Fibroblast of skin of right biceps (primary cell): Measurements from ENCODE around the gene SLC19A2.

ENCODE experiments used
- DNase-seq: peaks from one replicate; pipeline ENCODE4 v3.0.0-alpha.2; 2013

Gene SLC19A2

DNA sequence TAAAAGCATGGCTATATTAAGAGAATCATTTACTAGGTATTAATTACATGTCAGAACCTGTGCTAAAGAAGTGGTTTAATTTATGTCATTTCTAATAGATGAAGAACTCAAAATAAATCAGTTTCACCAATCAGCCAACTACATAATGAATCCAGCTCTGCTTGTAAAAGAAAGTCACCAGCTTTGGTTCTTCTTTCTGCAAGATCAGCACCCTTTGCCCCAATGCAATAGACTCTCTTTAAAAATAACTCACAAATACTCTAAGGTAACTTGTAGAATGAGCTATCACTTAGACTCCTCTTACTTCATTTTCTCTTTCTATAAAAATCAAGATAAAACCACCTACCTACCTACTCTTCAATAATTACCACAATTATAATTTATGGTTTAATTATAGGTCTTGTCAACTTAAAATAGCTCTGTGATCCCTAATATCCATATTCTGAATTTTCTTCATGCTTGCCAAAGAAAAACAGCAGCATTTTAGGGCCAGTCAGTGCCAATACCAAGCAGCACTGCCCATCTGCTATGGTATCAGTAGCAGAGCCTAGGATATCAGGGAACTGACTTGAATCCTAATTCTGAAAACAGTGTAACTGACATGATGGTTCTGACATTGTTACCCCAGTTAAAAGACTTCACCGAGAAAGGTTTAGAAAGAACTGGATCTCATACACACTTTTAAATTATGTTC is 11.3 kb downstream of the SLC19A2 start:
- no peak for DNase-seq

DNA sequence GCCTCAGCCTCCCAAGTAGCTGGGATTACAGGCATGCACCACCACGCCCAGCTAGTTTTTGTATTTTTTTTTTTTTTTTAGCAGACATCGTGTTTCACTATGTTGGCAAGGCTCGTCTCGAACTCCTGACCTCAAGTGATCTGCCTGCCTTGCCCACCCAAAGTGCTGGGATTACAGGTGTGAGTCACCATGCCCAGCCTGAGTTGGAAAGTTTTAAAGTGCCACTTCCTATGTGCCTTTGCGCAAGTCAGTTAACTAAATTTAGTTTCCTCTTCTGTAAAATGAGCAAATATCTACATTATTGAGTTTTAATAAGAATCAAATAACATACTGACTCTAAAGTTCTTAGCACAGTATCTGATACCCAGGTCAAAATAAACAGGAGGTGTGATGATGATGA is 12.4 kb downstream of the SLC19A2 start:
- DNase-seq: no peak

DNA sequence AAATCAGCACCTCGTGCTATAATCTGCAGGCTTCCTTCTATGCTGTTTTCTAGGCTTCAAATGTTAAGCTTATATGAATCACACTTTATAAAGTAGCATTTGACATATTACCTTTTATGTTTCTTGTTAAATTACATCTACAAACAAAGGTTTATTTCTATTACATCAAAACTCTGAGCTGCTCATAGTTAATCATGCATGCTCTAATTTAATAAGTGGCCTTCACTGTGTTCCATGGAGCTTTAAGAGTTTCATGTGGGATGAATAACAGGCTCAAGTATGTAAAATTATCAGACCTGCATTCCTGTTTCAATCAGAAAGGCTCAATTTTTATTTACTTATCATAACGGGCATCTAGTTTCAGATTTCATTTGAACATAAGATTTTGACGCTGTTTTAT is 13.0 kb downstream of the SLC19A2 start:
- DNase-seq: no peak

DNA sequence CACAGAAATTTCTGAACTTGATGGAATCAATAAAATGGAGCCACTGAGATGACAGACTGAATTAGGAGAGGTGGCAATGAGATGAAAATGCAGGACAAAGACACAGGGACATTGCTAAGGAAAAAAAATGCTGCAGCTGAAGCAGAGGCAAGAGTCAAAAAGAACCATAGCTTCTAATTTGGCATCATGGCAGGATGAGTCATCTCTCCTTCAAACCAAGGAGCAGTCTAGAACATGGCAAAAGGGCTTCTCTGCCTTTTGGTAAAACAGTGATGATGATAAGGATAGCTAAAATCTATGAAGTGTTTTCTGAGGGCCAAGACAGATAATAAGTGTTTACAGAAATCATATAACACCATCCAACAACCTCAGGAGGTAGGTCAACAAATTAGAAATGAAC is 16.8 kb downstream of the SLC19A2 start:
- DNase-seq: no peak

DNA sequence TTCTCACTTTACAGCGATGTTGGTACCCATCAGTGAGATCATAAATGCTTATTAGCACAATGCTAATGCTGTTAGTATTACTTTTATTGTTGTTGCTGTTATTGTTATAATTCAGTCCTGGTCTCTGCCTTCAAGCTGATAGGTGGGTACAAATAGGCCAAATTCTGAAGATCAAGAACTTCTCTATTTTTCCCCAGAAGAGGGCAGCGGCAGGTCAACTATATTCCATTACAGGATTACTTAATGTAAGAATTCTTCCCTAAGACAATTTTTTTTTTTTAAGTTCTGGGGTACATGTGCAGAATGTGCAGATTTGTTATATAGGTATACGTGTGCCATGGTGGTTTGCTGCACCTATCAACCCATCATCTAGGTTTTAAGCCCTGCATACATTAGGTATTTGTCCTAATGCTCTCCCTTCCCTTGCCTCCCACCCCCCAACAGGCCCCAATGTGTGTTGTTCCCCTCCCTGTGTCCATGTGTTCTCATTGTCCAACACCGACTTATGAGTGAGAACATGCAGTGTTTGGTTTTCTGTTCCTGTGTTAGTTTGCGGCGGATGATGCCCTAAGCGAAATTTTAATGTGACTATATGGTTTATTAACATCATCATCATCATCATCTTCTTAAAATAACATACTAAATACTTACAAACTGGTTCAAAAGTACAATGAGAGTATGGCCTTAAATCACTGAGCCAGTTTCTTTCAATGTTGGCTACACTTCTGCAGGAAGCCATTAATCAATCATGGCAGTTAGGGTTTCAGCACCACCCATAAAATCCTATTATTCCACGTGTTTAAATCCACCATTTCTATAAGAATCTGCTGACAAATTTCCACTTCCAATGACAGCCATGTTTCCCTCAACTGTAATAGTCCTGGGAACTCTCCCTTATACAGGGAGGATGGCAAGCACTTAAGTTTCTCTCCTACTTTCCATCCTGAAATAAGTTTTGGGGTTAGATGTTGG is 19.2 kb downstream of the SLC19A2 start:
- peak; percentile 41 for DNase-seq

DNA sequence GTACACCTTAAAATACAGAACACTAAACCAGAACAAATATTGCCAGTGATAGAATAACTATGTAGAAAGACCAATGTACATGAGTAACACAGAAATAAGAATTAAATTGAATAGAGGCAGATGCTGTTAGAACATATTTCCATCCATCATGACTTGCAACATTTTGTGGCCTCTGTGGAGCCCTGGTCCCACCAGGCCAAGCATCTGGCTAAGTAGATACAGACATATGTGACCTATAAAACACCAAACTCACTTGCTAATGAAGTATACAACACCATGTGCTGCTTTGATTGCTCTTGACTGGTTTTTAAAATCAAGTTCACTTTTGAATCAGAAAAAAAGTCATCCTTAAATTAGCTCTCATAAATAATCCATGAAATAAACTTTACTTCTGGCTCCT is 20.5 kb downstream of the SLC19A2 start:
- no peak for DNase-seq

DNA sequence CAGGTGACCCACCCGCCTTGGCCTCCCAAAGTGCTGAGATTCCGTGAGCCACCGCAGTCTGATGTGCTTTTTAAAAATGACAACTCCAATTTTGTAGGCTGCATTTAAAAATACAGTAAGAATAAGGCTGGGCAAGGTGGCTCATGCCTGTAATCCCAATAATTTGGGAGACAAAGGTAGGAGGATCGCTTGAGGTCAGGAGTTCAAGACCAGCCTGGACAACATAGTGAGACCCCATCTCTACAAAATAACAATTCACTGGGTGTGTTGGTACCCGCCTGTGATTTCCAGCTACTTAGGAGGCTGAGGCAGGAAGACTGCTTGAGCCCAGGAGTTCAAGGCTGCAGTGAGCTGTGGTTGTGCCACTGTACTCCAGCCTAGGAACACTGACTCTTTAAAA is 23.4 kb downstream of the SLC19A2 start:
- DNase-seq: no peak

DNA sequence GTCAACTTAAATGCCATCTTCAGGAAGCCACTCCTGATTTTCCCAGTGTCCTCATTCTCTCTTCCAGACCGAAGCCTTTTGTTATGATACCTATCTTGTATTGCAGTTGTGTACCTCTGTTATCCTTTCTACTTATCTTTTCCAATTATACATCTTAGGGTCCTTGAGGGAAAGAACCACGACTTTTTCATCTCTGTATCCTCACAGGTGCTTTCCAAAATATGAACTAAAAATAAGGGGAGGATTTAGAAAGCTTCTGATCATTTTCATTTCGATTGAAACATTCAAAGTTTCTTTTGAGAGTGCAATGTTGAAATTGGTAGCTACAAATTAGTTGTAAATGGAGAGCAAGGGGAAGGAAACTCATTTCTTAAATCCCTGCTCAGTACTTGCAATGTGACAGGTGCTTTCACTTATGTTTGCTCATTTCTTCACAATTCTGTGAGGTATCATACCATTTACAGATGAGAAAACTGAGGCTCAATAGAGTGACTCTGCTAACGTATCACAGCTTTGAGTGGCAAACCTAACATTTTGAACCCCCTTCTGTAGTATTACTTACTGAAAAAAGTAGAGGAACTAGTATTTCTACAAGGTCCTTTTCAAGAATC is 24.2 kb downstream of the SLC19A2 start:
- DNase-seq: no peak

DNA sequence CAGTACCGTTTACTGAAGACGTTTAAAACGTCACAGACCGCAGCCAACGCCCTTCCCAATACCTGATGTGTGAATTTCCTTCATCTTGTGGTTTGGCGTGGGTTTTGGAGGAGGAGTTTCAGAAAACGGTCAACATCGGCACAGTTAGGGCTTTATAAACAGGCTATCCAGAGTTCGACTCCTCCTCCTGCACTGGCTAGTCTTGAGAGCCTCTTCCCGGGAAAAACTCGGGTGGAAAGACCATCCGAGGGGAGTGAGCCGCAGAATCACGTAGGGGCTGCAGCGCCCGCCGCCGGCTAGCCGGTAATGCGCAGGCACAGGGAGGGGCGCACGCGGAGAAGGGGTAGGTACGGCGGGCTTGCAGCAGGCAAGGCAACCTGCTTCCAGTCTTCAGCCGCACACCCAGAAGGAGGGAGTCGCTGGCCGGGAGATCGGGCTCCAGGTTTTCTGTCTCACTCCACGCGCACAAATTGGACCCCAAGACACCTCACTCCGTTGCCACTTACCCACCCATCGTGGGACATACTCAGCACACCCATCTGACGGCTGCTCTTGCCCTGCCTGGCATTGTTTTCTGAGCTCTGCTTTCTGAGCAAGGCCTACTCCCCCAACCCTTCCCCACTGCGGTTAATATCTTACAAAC is 25.4 kb downstream of the SLC19A2 start:
- DNase-seq: peak; percentile 32

DNA sequence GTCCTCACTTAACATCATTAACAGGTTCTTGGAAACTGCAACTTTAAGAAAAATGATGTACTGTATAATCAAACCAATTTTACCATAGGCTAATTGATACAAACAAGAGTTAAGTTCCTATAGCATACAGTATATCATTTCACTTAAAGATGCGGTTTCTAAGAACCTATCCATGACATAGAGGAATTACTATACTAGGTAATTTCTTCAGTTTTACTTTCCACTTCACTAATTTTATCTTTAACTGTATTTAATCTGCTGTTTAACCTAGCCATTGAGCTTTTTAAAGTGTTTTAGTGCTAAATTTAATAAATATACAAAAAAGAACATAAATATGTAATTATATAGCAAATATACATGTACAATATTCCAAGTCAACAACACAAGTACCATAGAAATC is 28.3 kb downstream of the SLC19A2 start:
- DNase-seq: no peak

DNA sequence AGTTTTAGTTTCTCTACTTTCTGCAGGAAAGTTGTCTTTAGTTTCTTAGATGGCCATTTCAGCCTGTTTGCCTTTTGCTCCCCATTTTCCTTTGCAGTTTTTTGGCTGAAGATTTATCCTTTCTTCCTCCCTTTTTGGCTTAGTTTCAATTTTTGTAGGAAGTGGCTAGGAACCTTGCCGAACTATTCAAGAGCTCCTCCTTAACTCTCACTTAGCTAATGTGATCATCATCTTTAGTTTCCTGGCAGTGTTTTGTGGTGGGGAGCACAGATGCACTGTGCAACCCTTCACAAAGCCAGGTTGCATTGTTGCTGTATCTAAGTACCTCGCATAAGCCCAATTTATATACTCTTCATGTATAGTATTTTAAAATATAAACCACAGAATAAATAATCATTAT is 29.7 kb downstream of the SLC19A2 start:
- no peak for DNase-seq

DNA sequence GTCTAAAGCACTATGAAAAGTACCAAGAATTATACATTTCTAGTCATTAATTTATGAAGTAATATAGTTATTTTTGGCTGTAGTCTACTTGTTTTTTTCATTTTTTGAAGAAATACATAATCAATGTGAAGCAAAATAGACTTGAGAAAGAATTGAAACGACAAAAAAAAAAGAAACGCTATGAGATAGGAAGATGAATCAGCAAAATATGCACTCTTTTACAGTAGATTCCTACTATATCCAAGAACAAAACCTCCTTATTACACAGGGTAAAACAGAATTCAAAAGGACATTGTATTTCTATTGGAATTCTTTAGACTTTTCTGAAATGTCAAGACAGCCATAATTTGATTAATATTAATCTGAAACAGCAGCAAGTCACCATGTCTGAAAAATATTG is 32.8 kb downstream of the SLC19A2 start:
- no peak for DNase-seq

DNA sequence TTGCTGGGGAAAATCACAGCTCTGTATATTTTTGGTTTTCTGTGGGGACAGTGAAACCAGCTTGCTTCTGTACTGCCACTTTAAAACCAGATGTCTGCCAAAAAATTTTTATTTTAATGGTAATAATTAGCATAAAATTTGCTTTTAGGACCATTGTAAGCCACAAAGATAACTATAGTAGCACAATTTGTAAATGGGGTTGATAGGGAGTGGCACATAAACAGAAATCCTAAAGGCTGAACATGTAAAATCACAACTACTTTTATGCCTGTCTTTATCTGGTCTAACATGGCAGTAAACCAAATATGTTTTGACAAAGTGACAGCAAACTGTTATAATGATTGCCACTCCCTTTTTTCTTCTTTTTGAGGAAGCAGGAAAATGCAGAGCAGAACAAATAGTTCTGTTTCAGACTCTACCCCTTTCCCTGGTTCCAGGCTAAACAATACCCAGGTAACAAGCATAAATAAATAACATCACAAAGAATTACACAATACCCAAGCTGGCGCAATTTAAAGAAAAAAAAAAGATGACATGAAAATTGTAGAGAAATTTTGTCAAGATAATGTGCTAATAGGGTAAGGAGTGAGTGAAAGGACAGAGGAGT is 34.4 kb downstream of the SLC19A2 start:
- no peak for DNase-seq

DNA sequence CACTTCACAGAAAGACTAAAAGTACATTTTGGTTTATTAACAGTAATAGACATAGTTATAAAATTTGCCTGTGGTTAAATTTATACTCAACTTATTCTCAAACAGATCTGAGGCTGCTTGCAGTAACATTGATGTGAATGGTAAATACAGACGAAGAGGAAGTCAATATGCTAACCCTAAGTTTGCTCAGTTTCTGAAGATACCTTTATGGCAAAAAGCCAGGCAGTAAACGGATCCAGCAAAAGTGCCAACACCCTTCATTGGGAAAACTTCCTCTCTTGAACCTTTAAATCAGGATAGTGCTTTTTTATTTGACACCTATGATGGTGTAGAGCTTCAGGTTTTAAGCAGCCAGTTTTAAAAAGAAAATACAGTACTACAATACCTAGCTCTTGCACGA is 41.8 kb downstream of the SLC19A2 start:
- no peak for DNase-seq

DNA sequence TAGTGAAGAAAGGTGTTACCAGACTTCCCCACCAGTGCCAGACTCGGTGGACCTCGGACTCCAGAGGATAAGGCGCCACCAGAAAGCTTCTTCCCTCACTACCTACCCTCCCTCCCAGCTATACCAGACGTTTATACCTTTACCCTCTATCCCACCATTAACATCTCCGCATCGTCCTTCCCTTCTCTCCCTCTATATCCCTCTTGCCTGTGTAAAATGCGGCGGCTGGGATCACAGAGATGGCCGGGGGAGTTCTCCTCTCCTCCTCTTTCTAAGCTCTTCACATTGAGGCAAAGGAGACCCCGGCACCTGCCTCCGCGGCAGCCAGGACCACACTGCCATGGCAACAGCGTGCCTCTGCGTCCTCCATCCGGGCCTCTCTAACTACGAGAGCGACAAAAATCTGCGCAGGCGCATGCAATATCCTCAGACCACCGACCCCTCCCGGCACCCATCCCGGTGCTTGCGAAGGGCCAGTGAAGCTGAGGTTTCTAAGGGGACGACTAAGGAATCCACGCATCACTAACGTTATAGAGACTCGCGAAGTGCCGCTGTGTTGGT is 58.6 kb downstream of the SLC19A2 start, which contains the start of gene CCDC181:
Gene CCDC181, minus strand, starts transcription at position 394 of the 561 bp plus-strand sequence. CDS start 2,547 bp downstream, outside the sequence.
- peak; percentile 77 for DNase-seq

DNA sequence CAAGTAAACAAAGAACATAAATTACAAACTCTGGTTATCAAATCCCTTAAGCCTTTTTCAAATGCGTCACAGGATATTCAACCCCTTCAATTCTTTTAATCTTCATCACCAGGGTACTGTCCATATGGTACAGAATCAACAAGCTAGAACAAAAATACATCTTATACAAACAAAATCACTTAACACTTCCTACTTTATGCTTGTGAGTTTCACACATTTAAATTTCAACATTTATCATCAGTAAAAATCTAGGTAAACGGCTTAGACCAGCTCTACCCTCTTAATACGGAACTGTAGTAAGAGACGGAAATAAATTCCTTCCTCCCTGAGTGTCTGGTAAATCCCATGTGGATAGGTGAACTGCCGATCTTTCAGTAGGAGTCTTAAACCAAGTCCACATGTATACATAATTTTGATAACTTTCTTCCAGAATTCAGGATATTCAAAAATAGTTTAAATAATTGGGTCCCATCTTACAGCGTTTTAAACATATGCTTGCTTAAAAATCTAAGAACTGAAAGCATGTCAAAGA is 59.5 kb downstream of the SLC19A2 start:
- DNase-seq: peak; percentile 1

DNA sequence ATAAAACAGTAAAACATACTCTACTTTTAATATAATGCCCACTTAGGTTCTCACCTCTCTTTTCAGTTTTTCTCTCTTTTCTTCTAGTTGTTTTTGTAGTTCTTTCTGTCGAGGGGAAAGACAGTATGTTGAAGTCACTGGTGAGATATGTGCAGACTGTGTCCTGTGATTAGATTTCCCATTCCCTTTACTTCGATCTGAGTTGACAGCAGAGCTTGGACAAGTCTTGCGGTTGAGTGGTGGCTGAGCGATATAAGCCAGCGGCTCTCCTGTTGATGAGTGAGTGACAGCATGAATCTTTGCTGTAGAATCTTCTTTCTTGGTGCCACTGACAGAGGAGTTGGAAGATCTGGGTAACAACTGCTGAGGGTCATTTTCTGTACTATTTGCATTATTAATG is 64.4 kb downstream of the SLC19A2 start:
- DNase-seq: no peak

DNA sequence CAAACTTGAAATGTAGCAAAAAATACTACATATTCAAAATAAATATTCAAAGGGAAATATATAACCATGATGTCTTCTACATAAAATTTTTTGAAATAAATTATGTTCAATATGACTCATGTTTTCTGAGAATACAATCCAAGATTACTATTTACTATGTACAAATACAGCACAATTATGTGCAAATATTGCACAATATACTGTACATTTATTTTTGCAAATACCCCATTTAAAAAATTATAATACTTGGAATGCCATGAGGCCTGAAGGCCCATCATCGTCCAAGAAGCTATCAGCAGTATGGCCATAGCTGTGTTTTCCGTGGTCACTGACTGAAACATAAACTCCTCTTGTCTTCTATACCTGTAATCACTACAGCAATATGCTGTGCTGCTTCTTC is 70.8 kb downstream of the SLC19A2 start:
- no peak for DNase-seq
